ENCODE measurements around the gene WDR37.

DNA sequence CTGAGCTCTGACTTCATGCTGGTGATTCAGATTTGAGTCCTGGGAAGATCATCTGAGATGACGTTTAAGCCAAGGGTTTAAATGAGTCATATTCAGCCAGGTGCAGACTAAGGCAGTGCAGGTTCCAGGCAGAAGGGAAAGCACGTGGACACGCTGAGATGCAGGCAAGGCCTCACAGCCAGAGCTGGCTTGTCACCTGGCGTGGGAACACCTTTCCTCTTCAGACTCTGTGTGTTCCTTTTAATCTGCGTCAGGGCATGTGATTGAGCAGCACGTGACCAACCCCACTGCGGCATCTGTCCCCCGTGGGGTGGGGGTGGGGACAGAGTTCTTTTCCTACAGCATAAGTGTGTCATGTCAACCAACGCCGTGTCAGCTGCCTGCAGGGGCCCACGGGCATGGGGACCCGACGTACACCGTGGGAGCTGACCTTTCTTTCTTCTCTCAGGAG, 19.8 kb upstream of the WDR37 start:
- TF ChIP-seq RCOR1 (IDR thresholded peaks at IDR 0.05; ENCODE audit: low read length): no peak
- TF ChIP-seq, protein P1, sequence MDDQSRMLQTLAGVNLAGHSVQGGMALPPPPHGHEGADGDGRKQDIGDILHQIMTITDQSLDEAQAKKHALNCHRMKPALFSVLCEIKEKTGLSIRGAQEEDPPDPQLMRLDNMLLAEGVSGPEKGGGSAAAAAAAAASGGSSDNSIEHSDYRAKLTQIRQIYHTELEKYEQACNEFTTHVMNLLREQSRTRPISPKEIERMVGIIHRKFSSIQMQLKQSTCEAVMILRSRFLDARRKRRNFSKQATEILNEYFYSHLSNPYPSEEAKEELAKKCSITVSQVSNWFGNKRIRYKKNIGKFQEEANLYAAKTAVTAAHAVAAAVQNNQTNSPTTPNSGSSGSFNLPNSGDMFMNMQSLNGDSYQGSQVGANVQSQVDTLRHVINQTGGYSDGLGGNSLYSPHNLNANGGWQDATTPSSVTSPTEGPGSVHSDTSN (IDR thresholded peaks at IDR 0.05): no peak
- TF ChIP-seq, protein P2, sequence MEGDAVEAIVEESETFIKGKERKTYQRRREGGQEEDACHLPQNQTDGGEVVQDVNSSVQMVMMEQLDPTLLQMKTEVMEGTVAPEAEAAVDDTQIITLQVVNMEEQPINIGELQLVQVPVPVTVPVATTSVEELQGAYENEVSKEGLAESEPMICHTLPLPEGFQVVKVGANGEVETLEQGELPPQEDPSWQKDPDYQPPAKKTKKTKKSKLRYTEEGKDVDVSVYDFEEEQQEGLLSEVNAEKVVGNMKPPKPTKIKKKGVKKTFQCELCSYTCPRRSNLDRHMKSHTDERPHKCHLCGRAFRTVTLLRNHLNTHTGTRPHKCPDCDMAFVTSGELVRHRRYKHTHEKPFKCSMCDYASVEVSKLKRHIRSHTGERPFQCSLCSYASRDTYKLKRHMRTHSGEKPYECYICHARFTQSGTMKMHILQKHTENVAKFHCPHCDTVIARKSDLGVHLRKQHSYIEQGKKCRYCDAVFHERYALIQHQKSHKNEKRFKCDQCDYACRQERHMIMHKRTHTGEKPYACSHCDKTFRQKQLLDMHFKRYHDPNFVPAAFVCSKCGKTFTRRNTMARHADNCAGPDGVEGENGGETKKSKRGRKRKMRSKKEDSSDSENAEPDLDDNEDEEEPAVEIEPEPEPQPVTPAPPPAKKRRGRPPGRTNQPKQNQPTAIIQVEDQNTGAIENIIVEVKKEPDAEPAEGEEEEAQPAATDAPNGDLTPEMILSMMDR (IDR thresholded peaks at IDR 0.05): no peak
